Stomach smooth muscle (tissue), 2 donors: ENCODE measurements around the gene COL4A6.
"Not testable (repeated sequence)": the region's sequence is repeated elsewhere in the genome, so short reads cannot be mapped to it uniquely, and the experiment has no call there.

ENCODE experiments used
- H3K27ac ChIP-seq: one replicate; pipeline ENCODE4 v1.7.0; 2013; ENCODE audit warnings: mild to moderate bottlenecking, low read length, inconsistent platforms
- H3K27me3 ChIP-seq, 2 donors: one replicate each; pipeline ENCODE4 v1.7.0; 2013; ENCODE audit warnings: low read length in 2 of 2; ENCODE audit not compliant: insufficient read depth in 2 of 2, control insufficient read depth in 1 of 2
- H3K36me3 ChIP-seq, 2 donors: one replicate each; pipeline ENCODE4 v1.7.0; 2013; ENCODE audit warnings: low read length in 2 of 2; ENCODE audit not compliant: control insufficient read depth in 2 of 2, insufficient read depth in 2 of 2
- H3K4me1 ChIP-seq: one replicate; pipeline ENCODE4 v1.7.0; 2013; ENCODE audit warnings: low read length; ENCODE audit not compliant: control insufficient read depth, insufficient read depth
- H3K4me3 ChIP-seq, 2 donors: one replicate each; pipeline ENCODE4 v1.7.0; 2013; ENCODE audit warnings: low read length in 2 of 2
- H3K9ac ChIP-seq, 2 donors: one replicate each; pipeline ENCODE4 v1.7.0; 2013; ENCODE audit warnings: low read length in 2 of 2, mild to moderate bottlenecking in 1 of 2
- H3K9me3 ChIP-seq, 2 donors: one replicate each; pipeline ENCODE4 v1.7.0; 2013; ENCODE audit warnings: low read length in 2 of 2; ENCODE audit not compliant: control insufficient read depth in 2 of 2
- donor health status: healthy.
- donor health status: Pancreatic carcinoma.

COL4A6 gene

GRCh38 chrX:108412783-108413182, 25.4 kb downstream of the COL4A6 start:
- Histone ChIP-seq H3K36me3 (no peaks in the 10 kb centered on the region), H3K27ac (no peak overlapping the region), H3K4me3 (no peak overlapping the region), H3K4me1 (no peaks in the 10 kb centered on the region), H3K27me3 (peaks cover 0 to 3% of the 10 kb centered on the region in 2 donors), H3K9me3 (no peaks in the 10 kb centered on the region), H3K9ac (no peak overlapping the region)

- no peak overlapping the region for H3K27ac ChIP-seq
- no peak overlapping the region for H3K4me3 ChIP-seq
- H3K36me3 ChIP-seq, result no peaks in the 10 kb centered on the region
- no peaks in the 10 kb centered on the region for H3K27me3 ChIP-seq
- H3K9me3 ChIP-seq, result no peaks in the 10 kb centered on the region
- no peak overlapping the region for H3K9ac ChIP-seq
- H3K4me1 ChIP-seq, result no peaks in the 10 kb centered on the region
Measured at GRCh38 chrX:108399418-108400165, 38.6 kb downstream of the COL4A6 start.

GRCh38 chrX:108397627-108398391, 40.4 kb downstream of the COL4A6 start:
- Histone ChIP-seq H3K9me3 (no peaks in the 10 kb centered on the region), H3K36me3 (no peaks in the 10 kb centered on the region), H3K9ac (no peak overlapping the region), H3K27ac (no peak overlapping the region), H3K4me1 (no peaks in the 10 kb centered on the region), H3K4me3 (no peak overlapping the region), H3K27me3 (no peaks in the 10 kb centered on the region)

- Histone ChIP-seq H3K36me3 (no peaks in the 10 kb centered on the region), H3K27ac (no peak overlapping the region), H3K9me3 (no peaks in the 10 kb centered on the region), H3K4me1 (no peaks in the 10 kb centered on the region), H3K4me3 (no peak overlapping the region), H3K9ac (no peak overlapping the region), H3K27me3 (no peaks in the 10 kb centered on the region)
Measured at GRCh38 chrX:108396986-108397385, 41.2 kb downstream of the COL4A6 start.

- no peaks in the 10 kb centered on the region for H3K4me1 ChIP-seq
- no peak overlapping the region for H3K27ac ChIP-seq
- peaks cover 0 to 2% of the 10 kb centered on the region in 2 donors for H3K27me3 ChIP-seq
- H3K36me3 ChIP-seq, result no peaks in the 10 kb centered on the region
- no peak overlapping the region for H3K4me3 ChIP-seq
- H3K9me3 ChIP-seq, result no peaks in the 10 kb centered on the region
- H3K9ac ChIP-seq, result no peak overlapping the region
Measured at GRCh38 chrX:108396188-108396891, 41.9 kb downstream of the COL4A6 start.

- H3K9me3 ChIP-seq, H3K27me3 ChIP-seq, H3K9ac ChIP-seq, H3K4me3 ChIP-seq, H3K4me1 ChIP-seq, H3K27ac ChIP-seq, H3K36me3 ChIP-seq: not testable (repeated sequence)
Measured at GRCh38 chrX:108390976-108391717, 47.1 kb downstream of the COL4A6 start.

- H3K9me3 ChIP-seq, result no peaks in the 10 kb centered on the region
- no peak overlapping the region for H3K9ac ChIP-seq
- no peak overlapping the region for H3K4me3 ChIP-seq
Measured at GRCh38 chrX:108384783-108385182, 53.4 kb downstream of the COL4A6 start.

GRCh38 chrX:108380222-108380621, 58.0 kb downstream of the COL4A6 start:
- Histone ChIP-seq H3K4me3 (no peak overlapping the region), H3K36me3 (no peaks in the 10 kb centered on the region), H3K9ac (no peak overlapping the region), H3K9me3 (no peaks in the 10 kb centered on the region), H3K27me3 (no peaks in the 10 kb centered on the region), H3K27ac (no peak overlapping the region), H3K4me1 (no peaks in the 10 kb centered on the region)

More at GRCh38 chrX:108384783-108385182, 53.4 kb downstream of the COL4A6 start:
- Histone ChIP-seq H3K27ac (no peak overlapping the region), H3K36me3 (no peaks in the 10 kb centered on the region), H3K27me3 (no peaks in the 10 kb centered on the region), H3K4me1 (no peaks in the 10 kb centered on the region)

GRCh38 chrX:108376821-108377220, 61.4 kb downstream of the COL4A6 start:
- H3K27me3 ChIP-seq, H3K36me3 ChIP-seq, H3K9me3 ChIP-seq, H3K4me1 ChIP-seq, H3K9ac ChIP-seq, H3K4me3 ChIP-seq, H3K27ac ChIP-seq: not testable (repeated sequence)

- H3K27ac ChIP-seq, H3K4me3 ChIP-seq, H3K36me3 ChIP-seq, H3K9me3 ChIP-seq, H3K9ac ChIP-seq, H3K27me3 ChIP-seq, H3K4me1 ChIP-seq: not testable (repeated sequence)
Measured at GRCh38 chrX:108375591-108375990, 62.6 kb downstream of the COL4A6 start.
